Psoas muscle (tissue), 8 donors: ENCODE measurements around the gene GALNT15. TPM values are rescaled to one million over a fixed set of nuclear protein-coding genes. Genes with fewer than 3 reads are reported as not detected.

ENCODE experiments used
- ATAC-seq, 4 donors: fragments of 200-7000 bp; cut with Tn5 transposase; one replicate each; pipeline ENCODE4 v1.9.1; 2020; ENCODE audit warnings: moderate library complexity in 3 of 4, mild to moderate bottlenecking in 2 of 4
- DNase-seq, 2 donors: peaks; one replicate each; pipeline ENCODE4 v3.0.0-alpha.2; 2020
- H3K27ac ChIP-seq: fragments of 200-600 bp; one replicate; pipeline ENCODE4 v1.8.0; 2022
- H3K27me3 ChIP-seq, 3 donors: fragments of 200-600 bp in 1 of 3; one replicate each; pipeline versions ENCODE4 v1.6.1 to v1.8.0; 2013 to 2022; ENCODE audit warnings: low read length in 2 of 3, mild to moderate bottlenecking in 2 of 3, moderate library complexity in 1 of 3; ENCODE audit not compliant: insufficient read depth in 3 of 3
- H3K36me3 ChIP-seq, 2 donors: fragments of 200-600 bp in 1 of 2; one replicate each; pipeline versions ENCODE4 v1.6.1 to v1.8.0; 2013 to 2022; ENCODE audit warnings: low read depth in 1 of 2, mild to moderate bottlenecking in 1 of 2, moderate library complexity in 1 of 2; ENCODE audit not compliant: insufficient read depth in 1 of 2
- H3K4me1 ChIP-seq: fragments of 200-600 bp; one replicate; pipeline ENCODE4 v1.8.0; 2022
- H3K4me3 ChIP-seq: fragments of 200-600 bp; one replicate; pipeline ENCODE4 v1.8.0; 2022; ENCODE audit warnings: mild to moderate bottlenecking
- H3K9me3 ChIP-seq: fragments of 200-600 bp; one replicate; pipeline ENCODE4 v1.8.0; 2022
- WGBS, 3 donors: extraction: QIAGEN DNeasy Blood & Tissue Kit; methylation state at CpG; one replicate each; pipeline versions ENCODE4 v1.1.6 to v1.1.7; 2013; 5-methylcytosine and 5-hydroxymethylcytosine counted together
- intact Hi-C, 2 donors: fragments of 100-400 bp; cut with DNase I; formaldehyde crosslinking; loops; one replicate each; pipeline versions ENCODE4 v1.11.0 to v1.14.2; 2022
- polyA plus RNA-seq, 3 donors: library from polyadenylated mRNA; stranded (reverse); fragments of 200-250 nt; gene quantifications; one replicate each; pipeline ENCODE4 v1.2.3, GENCODE V29; 2013
- total RNA-seq, 4 donors: library from RNA; stranded (reverse); fragmentation: NEBNext Ultra II Directional in 2 of 4; extraction: Animal tissue kit (Norgen Biotek cat#: 25700) in 2 of 4; gene quantifications; one replicate each; pipeline versions ENCODE4 v1.2.1 to v1.2.4, GENCODE V29; 2021 to 2023
- TF ChIP-seq, protein P1 (sequence below): fragments of 200-600 bp; IDR thresholded peaks from one replicate; pipeline ENCODE4 v1.8.0; 2022; ENCODE audit warnings: antibody characterized with exemption
- donor health status: healthy with polysubstance abuse.
- donor health status: DM: no; HTN: no; CAD: no; lungs with moderate emphysema.
- donor health status: Bipolar disorder and iron deficiency.
- donor health status: healthy.
- donor health status: DM: yes; HTN: yes; CAD: no.
- donor health status: DM: no; HTN: no; CAD: no.
- donor health status: DM: no; HTN: no; CAD: no.
- donor health status: DM: yes; HTN: yes; CAD: no.

GALNT15 gene
- total and polyA plus RNA-seq, 7 donors = 5.5 to 50.6 (median 25.8) TPM

DNA sequence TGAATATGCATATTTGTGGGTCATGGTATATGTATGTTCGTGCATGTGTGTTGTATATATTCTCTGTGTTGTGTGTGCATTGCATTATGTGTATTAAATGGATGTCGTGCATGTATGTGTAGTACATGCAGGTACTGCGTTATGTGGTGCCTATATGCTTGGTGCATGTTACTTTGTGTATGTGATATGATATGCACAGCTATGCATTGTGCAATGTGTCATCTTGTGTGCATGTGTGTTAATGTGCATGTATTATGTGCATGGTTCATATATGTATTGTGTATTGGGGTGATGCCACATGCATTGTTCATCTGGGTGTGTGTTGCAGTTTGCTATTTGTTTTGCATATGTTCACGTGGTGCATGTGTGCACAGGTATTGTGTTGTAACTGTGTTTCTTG is 2.9 kb downstream of the GALNT15 start:
- H3K27ac ChIP-seq = no peak overlapping the region
- peak overlapping the region; percentile 55 for H3K4me3 ChIP-seq
- 81 to 88% (median 84%) methylated on average over 4 of the region's 4 CpGs for WGBS, 3 donors
- peaks cover 51% of the 10 kb centered on the region for H3K4me1 ChIP-seq
- no peaks in the 10 kb centered on the region for H3K27me3 ChIP-seq
- H3K9me3 ChIP-seq = no peaks in the 10 kb centered on the region
- intact Hi-C loops = loop anchor here (5.0 kb wide), 3 partner anchors 70 to 360 kb away; no protein-coding TSS in a partner anchor
- no peak for ATAC-seq
- no peaks in the 10 kb centered on the region for H3K36me3 ChIP-seq
- DNase-seq = no peak
- TF ChIP-seq, protein P1, sequence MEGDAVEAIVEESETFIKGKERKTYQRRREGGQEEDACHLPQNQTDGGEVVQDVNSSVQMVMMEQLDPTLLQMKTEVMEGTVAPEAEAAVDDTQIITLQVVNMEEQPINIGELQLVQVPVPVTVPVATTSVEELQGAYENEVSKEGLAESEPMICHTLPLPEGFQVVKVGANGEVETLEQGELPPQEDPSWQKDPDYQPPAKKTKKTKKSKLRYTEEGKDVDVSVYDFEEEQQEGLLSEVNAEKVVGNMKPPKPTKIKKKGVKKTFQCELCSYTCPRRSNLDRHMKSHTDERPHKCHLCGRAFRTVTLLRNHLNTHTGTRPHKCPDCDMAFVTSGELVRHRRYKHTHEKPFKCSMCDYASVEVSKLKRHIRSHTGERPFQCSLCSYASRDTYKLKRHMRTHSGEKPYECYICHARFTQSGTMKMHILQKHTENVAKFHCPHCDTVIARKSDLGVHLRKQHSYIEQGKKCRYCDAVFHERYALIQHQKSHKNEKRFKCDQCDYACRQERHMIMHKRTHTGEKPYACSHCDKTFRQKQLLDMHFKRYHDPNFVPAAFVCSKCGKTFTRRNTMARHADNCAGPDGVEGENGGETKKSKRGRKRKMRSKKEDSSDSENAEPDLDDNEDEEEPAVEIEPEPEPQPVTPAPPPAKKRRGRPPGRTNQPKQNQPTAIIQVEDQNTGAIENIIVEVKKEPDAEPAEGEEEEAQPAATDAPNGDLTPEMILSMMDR = no peak

DNA sequence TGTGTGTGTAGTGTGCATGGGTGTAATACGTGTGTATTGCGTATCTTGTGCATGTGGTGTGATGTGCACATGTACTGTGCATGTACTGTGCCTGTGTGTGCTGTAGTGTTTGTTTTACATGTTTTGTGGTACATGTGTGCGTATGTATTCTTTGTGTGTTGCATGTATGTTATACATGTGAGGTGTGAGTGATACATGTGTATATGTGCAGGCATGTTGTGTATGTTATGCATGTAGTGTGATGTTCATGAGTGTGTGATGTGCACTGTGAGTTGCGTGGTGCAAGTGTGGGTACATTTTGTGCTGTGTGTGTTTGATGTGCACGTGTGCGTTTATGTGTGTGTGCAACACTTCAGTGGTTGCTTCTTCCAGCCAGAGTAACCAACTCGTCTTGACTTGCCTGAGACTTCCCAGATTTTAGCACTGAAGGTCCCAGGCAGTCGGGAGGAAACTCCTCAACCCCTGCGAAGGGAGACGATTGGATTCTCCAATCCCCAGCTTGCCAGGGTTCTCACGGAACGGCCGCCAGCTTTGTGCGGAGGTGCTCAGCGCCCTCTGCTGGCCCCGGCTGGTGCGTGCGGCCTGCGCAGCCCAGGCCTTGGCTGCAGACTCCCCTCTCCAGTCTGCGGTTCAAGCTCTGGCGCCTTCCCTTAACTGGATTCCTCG is 3.6 kb downstream of the GALNT15 start:
- Histone ChIP-seq H3K36me3 (no peaks in the 10 kb centered on the region), H3K27me3 (no peaks in the 10 kb centered on the region), H3K9me3 (no peaks in the 10 kb centered on the region), H3K27ac (no peak overlapping the region), H3K4me1 (peaks cover 49% of the 10 kb centered on the region), H3K4me3 (peak overlapping the region; percentile 55)
- intact Hi-C loops = loop anchor here (1.0 to 5.0 kb wide), 6 partner anchors 69 to 361 kb away; no protein-coding TSS in a partner anchor
- peak; percentile 86 to 92 for DNase-seq
- TF ChIP-seq, protein P1 = peak; percentile 97
- ATAC-seq = peak; percentile 58 to 68 (median 66)
- 17 to 25% (median 18%) methylated on average over 22 of the region's 22 CpGs for WGBS, 3 donors

DNA sequence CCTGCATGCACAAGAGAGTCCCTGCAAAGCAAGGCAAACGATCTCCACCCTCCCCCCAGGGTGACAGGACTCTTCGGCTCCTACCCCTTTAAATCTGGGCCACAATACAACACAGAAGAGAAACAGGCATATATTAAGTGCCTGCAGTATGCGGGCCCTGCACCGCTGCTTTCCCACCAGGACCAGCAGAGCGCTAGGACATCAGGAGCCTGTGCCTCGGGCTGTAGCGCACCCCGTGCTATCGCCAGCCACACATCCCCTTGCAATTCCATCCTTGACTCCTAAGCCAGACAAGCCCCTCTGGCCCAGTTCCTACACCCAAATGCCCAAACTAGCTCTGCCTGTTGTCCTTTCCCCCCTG is 4.1 kb downstream of the GALNT15 start:
- Histone ChIP-seq H3K36me3 (no peaks in the 10 kb centered on the region), H3K4me3 (peak overlapping the region; percentile 55), H3K9me3 (no peaks in the 10 kb centered on the region), H3K27ac (no peak overlapping the region), H3K4me1 (peaks cover 48% of the 10 kb centered on the region), H3K27me3 (no peaks in the 10 kb centered on the region)
- 63 to 75% (median 67%) methylated on average over 9 of the region's 9 CpGs for WGBS, 3 donors
- TF ChIP-seq, protein P1 = no peak
- intact Hi-C loops = loop anchor here (1.0 to 5.0 kb wide), 6 partner anchors 68 to 361 kb away; no protein-coding TSS in a partner anchor
- DNase-seq (no peak), ATAC-seq (no peak)

DNA sequence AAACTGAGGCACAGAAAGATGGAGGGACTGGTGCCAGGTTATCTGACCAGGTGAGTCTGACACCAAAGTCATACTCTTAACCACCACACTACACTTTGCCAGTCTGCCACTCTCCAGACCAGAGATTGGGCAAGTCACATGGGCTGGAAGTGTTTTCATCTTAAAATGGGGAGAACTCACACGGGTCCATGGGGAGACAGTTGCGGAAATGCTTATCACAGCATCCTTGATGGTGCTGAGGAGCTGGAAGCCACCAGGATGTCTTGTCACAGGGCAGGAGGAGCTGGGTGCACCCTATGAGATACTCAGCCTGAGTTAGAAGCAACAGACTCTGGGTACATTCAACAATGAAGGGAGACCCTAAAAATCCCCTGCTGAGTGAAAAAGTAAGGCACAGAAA is 4.8 kb downstream of the GALNT15 start:
- no peaks in the 10 kb centered on the region for H3K36me3 ChIP-seq
- TF ChIP-seq, protein P1 = no peak
- WGBS, 3 donors = 84 to 94% (median 85%) methylated on average over 2 of the region's 2 CpGs
- no peak overlapping the region for H3K27ac ChIP-seq
- no peak for ATAC-seq
- no peaks in the 10 kb centered on the region for H3K27me3 ChIP-seq
- no peak overlapping the region for H3K4me3 ChIP-seq
- intact Hi-C loops = loop anchor here (2.0 to 5.0 kb wide), 5 partner anchors 68 to 362 kb away; no protein-coding TSS in a partner anchor
- DNase-seq = no peak
- peaks cover 42% of the 10 kb centered on the region for H3K4me1 ChIP-seq
- no peaks in the 10 kb centered on the region for H3K9me3 ChIP-seq
